Large intestine (tissue), 3 donors: ENCODE measurements around the gene ZNF385B. TPM values are rescaled to one million over a fixed set of nuclear protein-coding genes. Genes with fewer than 3 reads are reported as not detected.
"Not testable (repeated sequence)": the region's sequence is repeated elsewhere in the genome, so short reads cannot be mapped to it uniquely, and the experiment has no call there.

Source experiments
- DNase-seq, 2 donors: peaks; one replicate each; pipeline versions ENCODE4 v3.0.0 to v3.0.0-alpha.2; 2013
- H3K27ac ChIP-seq: one replicate; pipeline ENCODE4 v1.5.1; 2013; ENCODE audit warnings: low read length
- H3K27me3 ChIP-seq: 2 replicates; pipeline ENCODE4 v1.6.1; 2013; ENCODE audit warnings: low read length; ENCODE audit not compliant: control insufficient read depth, insufficient read depth
- H3K36me3 ChIP-seq: 2 replicates; pipeline ENCODE4 v1.6.1; 2013; ENCODE audit warnings: low read length; ENCODE audit not compliant: control insufficient read depth, insufficient read depth
- H3K4me1 ChIP-seq: one replicate; pipeline ENCODE4 v1.6.1; 2013; ENCODE audit warnings: low read length; ENCODE audit not compliant: control insufficient read depth, insufficient read depth
- H3K4me3 ChIP-seq: one replicate; pipeline ENCODE4 v1.5.1; 2013; ENCODE audit warnings: low read length
- H3K9me3 ChIP-seq: one replicate; pipeline ENCODE4 v1.6.1; 2013; ENCODE audit warnings: mild to moderate bottlenecking, low read depth, low read length, moderate library complexity; ENCODE audit not compliant: control insufficient read depth
- WGBS: methylation state at CpG from one replicate; pipeline ENCODE4 v1.1.5; 2013; ENCODE audit warnings: low lambda C conversion rate; ENCODE audit not compliant: insufficient coverage; 5-methylcytosine and 5-hydroxymethylcytosine counted together
- polyA plus RNA-seq: library from polyadenylated mRNA; unstranded; fragments of 120-200 nt; gene quantifications from one replicate; pipeline ENCODE4 v1.2.1, GENCODE V29; 2013

Gene ZNF385B
- polyA plus RNA-seq, 1 donor, result 2.0 TPM

DNA sequence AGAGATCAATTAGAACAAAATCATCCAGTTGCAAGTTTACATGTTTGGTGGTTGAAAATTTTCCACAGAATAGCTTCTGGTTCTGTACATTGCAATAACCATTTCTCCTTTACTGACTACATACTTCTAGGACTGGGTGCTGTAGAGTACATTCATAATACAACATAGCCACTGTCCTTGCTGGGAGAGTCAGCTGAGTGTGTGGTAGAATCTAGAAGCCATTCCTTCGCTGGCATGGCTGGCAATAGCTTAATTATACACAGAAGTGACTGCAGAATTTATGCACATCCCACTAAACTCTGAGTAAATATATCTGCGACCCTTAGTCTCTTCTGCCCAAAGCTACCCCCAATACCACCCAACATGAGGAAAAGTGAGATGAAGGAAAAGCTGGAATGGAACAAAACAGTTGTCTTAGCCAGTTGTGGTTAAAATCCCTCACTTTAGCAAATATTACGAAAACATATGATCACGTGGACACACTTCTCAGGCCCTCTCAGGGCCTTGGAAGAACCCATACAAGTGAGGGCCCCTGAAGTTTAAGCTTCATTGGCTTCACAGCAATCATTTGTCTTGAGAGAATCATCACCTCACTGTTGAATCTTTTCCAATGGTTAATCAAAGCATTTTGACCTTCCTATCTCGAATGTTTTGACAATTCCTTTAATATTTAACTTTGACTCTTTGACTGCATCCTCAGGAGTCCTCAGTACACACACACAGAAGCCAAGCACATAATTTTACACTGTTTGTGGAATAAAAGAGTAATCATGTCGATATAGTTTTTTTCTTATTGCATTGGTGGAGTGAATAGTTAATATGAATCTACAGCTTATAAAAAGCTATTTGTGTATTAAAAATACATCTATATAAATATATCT lies 225.1 kb downstream of the ZNF385B start:
- Histone ChIP-seq H3K27me3 (no peaks in the 10 kb centered on the region), H3K27ac (no peak overlapping the region), H3K4me3 (no peak overlapping the region), H3K4me1 (no peaks in the 10 kb centered on the region), H3K9me3 (no peaks in the 10 kb centered on the region), H3K36me3 (no peaks in the 10 kb centered on the region)
- WGBS, result 40% methylated on average over 1 of the region's 6 CpGs
- peak in 1 of 2 donors; percentile 9 for DNase-seq

DNA sequence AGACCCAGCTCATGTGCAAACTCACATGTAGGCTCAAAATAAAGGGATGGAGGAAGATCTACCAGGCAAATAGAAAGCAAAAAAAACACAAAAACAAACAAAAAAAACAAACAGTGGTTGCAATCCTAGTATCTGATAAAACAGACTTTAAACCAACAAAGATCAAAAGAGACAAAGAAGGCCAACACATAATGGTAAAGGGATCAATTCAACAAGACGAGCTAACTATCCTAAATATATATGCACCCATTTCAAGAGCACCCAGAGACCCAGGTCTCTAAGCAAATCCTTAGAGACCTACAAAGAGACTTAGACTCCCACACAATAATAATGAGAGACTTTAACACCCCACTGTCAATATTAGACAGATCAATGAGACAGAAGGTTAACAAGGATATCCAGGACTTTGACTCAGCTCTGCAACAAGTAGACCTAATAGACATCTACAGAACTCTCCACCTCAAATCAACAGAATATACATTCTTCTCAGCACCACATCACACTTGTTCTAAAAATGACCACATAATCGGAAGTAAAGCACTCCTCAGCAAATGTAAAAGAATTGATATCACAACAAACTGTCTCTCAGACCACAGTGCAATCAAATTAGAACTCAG lies 229.5 kb downstream of the ZNF385B start:
- no CpG with 5 or more reads among the region's 2 CpGs for WGBS
- not testable (repeated sequence) for H3K27me3 ChIP-seq, H3K9me3 ChIP-seq, DNase-seq, H3K36me3 ChIP-seq, H3K4me1 ChIP-seq, H3K27ac ChIP-seq, H3K4me3 ChIP-seq

- H3K4me3 ChIP-seq, DNase-seq, H3K36me3 ChIP-seq, H3K4me1 ChIP-seq, H3K9me3 ChIP-seq, H3K27ac ChIP-seq, H3K27me3 ChIP-seq: not testable (repeated sequence)
- WGBS, result no CpG with 5 or more reads among the region's 5 CpGs
Measured at GRCh38 chr2:179629776-179630175, 231.6 kb downstream of the ZNF385B start.

DNA sequence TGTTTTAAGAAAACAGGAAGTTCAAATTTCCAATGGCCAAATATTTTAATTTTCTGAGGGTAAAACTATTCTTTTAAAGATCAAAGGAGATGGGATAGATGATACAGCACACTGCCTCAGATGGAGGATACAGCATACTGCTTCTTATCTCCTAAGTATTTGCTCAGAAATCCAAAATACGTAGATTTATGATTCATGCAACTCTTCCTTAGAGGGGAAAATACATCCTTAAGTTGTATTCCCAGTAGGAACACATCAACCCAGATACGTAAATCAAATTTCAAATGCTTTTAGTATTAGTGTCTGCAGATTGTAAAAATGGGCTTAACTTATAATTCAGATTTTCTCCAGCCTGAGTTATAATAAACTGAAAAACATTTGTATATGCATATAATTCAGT lies 235.2 kb downstream of the ZNF385B start:
- WGBS, result 100% methylated on average over 1 of the region's 2 CpGs

GRCh38 chr2:179622635-179623300 lies 238.6 kb downstream of the ZNF385B start:
- DNase-seq, result no peak
- Histone ChIP-seq H3K4me3 (no peak overlapping the region), H3K27ac (no peak overlapping the region), H3K36me3 (no peaks in the 10 kb centered on the region), H3K27me3 (no peaks in the 10 kb centered on the region), H3K9me3 (no peaks in the 10 kb centered on the region), H3K4me1 (no peaks in the 10 kb centered on the region)
- WGBS, result 90% methylated on average over 2 of the region's 3 CpGs

More for the DNA sequence above, 235.2 kb downstream of the ZNF385B start:
- Histone ChIP-seq H3K4me1 (no peaks in the 10 kb centered on the region), H3K27ac (no peak overlapping the region), H3K4me3 (no peak overlapping the region), H3K27me3 (no peaks in the 10 kb centered on the region), H3K36me3 (no peaks in the 10 kb centered on the region), H3K9me3 (no peaks in the 10 kb centered on the region)
- no peak for DNase-seq

DNA sequence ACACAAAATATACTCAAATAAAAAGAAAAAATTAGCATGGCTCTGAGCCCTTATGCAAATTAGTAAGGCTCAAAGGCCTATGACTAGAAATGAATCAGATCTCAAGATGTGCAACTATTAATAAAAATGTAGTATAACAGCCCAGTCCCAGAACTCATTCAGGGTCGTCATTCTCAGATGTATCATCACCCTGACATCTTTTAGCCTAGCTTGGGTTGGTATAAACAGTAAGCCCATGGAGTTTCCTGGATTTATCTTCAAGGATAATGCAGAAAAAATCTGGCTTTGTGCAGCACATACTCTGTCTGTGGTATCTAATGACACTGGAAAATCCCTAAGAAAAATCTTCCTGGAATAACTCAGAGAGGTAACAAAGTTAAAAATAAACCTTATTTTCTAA lies 239.3 kb downstream of the ZNF385B start:
- Histone ChIP-seq H3K4me3 (no peak overlapping the region), H3K27me3 (no peaks in the 10 kb centered on the region), H3K4me1 (no peaks in the 10 kb centered on the region), H3K36me3 (no peaks in the 10 kb centered on the region), H3K27ac (no peak overlapping the region), H3K9me3 (no peaks in the 10 kb centered on the region)
- no peak for DNase-seq
- WGBS, result no CpG with 5 or more reads among the region's 1 CpG

DNA sequence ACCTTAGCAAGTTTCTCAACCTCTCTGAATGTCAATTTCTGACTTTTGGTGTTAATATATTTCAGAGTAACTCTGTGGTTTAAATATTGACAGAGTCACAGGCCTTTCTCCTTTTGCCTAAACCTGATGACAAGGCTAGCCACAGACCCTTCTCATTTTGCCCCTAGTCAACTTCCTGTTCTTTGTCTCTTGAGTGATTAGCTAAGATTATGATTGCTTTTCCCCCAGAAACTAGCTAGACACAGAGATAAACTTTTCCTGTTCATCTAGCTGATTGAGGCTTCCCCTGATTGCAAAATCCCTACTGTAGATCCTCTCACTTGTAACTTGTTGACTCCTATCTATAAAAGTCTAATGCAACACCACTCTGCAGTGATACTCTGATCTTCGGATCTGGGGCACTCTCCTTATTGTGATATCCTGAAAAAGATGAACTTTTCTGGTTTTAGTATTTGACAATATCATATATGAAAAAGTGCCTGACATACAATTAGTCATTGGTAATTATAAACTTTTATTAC lies 241.4 kb downstream of the ZNF385B start:
- WGBS, result no CpG with 5 or more reads among the region's 1 CpG
- H3K36me3 ChIP-seq, result no peaks in the 10 kb centered on the region

GRCh38 chr2:179614121-179614520 lies 247.3 kb downstream of the ZNF385B start:
- Histone ChIP-seq H3K27ac (no peak overlapping the region), H3K4me3 (no peak overlapping the region), H3K27me3 (no peaks in the 10 kb centered on the region), H3K36me3 (no peaks in the 10 kb centered on the region), H3K4me1 (no peaks in the 10 kb centered on the region), H3K9me3 (no peaks in the 10 kb centered on the region)
- 83% methylated on average over 1 of the region's 3 CpGs for WGBS
- DNase-seq, result no peak

More for the DNA sequence above, 241.4 kb downstream of the ZNF385B start:
- H3K27me3 ChIP-seq, result no peaks in the 10 kb centered on the region
- DNase-seq, result no peak
- no peaks in the 10 kb centered on the region for H3K9me3 ChIP-seq
- H3K27ac ChIP-seq, result no peak overlapping the region
- H3K4me3 ChIP-seq, result no peak overlapping the region
- H3K4me1 ChIP-seq, result no peaks in the 10 kb centered on the region

- H3K4me1 ChIP-seq, result no peaks in the 10 kb centered on the region
- H3K9me3 ChIP-seq, result no peaks in the 10 kb centered on the region
- H3K27ac ChIP-seq, result no peak overlapping the region
- H3K4me3 ChIP-seq, result no peak overlapping the region
- H3K36me3 ChIP-seq, result no peaks in the 10 kb centered on the region
- no peaks in the 10 kb centered on the region for H3K27me3 ChIP-seq
- no CpG with 5 or more reads among the region's 4 CpGs for WGBS
- DNase-seq, result no peak
Measured at GRCh38 chr2:179613701-179614100, 247.7 kb downstream of the ZNF385B start.

DNA sequence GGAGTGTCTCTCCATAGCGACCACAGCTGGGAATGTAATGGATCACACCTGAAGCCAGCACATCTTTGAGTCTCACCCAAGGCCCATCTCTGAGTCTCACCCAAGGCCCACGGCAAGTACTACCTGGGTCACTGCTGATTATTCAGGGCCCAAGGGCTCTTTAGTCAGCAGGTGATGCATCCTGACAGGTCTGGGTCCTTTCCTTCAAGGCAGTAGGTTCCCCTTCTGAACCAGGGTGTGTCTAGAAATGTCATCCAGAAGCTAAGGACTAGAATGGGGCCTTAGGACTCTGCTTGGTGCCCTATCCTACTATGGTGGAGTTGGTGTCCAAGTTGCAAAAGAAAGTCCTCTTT lies 248.1 kb downstream of the ZNF385B start:
- no peaks in the 10 kb centered on the region for H3K4me1 ChIP-seq
- H3K27me3 ChIP-seq, result no peaks in the 10 kb centered on the region
- DNase-seq, result no peak
- no peak overlapping the region for H3K4me3 ChIP-seq
- no CpG with 5 or more reads among the region's 2 CpGs for WGBS
- H3K27ac ChIP-seq, result no peak overlapping the region
- H3K36me3 ChIP-seq, result no peaks in the 10 kb centered on the region
- no peaks in the 10 kb centered on the region for H3K9me3 ChIP-seq
